CD4-positive, alpha-beta T cell treated with Interleukin-21 for 1 hour (primary cell): Measurements from ENCODE around the gene NTHL1.

Source experiments
- DNase-seq: peaks from one replicate; pipeline ENCODE4 v3.0.0-alpha.2; 2020

NTHL1 gene

DNA sequence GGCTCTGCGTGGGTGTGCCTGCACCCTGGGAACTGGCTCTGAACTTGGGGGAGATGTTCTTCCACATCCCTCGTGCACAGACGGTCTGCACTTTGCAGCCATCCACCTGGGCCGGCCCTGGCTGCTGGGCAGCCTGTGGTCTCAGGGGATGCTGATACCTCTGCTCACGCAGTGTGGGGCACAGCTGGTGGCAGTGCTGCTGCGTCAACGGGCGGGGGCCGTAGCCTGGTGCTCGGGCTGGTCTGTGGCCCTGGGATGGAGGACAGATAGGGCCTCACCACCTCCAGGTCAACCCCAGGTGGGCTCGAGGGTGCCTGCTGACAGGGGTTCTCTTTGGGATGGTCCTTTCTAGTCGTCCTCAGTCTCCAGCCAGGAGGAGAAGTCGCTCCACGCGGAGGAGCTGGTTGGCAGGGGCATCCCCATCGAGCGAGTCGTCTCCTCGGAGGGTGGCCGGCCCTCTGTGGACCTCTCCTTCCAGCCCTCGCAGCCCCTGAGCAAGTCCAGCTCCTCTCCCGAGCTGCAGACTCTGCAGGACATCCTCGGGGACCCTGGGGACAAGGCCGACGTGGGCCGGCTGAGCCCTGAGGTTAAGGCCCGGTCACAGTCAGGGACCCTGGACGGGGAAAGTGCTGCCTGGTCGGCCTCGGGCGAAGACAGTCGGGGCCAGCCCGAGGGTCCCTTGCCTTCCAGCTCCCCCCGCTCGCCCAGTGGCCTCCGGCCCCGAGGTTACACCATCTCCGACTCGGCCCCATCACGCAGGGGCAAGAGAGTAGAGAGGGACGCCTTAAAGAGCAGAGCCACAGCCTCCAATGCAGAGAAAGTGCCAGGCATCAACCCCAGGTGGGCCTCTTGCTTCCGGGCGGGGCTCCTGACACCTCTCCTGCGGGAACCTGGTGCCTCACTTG is 36.5 kb upstream of the NTHL1 start:
- DNase-seq = no peak

DNA sequence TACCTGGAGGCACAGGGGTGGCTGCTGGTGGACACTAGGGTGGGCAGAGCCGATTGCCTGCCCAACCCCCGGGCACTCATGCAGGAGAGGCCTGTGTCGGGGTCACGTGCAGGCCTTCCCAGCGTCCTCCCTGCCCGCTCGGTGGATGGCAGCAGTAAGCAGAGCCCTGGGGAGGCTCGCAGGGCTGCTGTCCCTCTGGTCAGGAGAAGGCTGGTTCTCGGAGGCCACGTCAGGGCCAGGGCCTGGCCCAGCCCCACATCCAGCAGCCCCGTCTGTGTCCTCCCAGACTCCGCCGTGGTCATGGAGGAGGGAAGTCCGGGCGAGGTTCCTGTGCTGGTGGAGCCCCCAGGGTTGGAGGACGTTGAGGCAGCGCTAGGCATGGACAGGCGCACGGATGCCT is 35.8 kb upstream of the NTHL1 start:
- DNase-seq = no peak

DNA sequence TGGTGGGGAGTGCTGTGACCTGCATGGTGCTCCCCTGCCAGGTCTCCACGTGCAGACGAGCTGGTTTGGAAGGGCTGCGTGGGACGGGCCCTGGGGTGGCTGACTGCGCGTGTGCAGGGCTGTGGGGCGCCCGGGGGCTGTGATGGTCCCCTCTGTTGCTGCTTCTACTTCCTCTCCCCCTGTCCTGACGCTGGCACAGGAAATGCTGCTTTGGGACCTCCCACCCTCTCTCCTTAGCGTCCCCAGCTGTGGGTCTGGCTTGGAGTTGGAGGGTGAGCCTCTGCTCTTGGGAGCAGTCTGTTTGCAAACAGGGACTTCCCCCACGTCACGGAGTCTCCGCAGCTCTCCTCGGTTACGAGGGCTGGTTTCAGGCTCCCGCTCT is 35.3 kb upstream of the NTHL1 start:
- no peak for DNase-seq

DNA sequence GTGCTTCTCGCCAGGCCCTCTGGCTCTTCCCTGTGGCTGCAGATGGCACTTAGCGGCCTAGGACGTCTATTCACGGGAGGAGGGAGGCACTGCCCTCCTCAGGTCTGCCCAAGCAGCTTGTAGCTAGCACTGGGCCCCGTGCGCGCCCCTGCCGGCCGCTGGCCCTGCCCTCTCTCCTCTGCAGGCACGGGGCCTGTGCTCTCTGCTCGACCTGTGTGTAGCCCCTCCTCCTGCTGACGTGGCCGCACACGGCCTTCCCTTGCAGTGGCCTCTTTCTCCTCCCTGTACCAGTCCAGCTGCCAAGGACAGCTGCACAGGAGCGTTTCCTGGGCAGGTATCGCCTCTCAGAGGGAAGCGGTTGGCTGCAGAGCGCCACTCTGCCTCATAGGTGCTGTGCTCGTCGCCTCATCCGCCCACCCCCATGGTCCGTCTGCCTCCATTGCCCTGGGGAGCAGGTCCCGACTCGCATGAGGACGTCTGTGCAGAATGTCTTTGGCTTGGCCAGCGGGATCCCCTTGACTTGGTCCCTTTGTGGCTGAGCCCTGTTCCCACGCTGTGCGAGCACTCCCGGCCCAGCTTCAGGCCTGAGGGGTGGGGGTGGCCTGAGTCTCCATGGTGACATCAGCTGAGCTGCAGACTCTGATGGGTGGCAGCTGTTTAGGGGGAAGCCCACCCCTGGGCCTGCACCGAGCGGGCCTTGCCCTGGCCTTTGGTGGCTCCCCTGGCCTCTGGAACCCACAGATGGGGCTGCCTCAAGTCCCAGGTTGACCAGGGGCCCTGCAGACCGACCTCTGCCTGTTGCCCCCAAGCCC is 34.7 kb upstream of the NTHL1 start:
- no peak for DNase-seq

DNA sequence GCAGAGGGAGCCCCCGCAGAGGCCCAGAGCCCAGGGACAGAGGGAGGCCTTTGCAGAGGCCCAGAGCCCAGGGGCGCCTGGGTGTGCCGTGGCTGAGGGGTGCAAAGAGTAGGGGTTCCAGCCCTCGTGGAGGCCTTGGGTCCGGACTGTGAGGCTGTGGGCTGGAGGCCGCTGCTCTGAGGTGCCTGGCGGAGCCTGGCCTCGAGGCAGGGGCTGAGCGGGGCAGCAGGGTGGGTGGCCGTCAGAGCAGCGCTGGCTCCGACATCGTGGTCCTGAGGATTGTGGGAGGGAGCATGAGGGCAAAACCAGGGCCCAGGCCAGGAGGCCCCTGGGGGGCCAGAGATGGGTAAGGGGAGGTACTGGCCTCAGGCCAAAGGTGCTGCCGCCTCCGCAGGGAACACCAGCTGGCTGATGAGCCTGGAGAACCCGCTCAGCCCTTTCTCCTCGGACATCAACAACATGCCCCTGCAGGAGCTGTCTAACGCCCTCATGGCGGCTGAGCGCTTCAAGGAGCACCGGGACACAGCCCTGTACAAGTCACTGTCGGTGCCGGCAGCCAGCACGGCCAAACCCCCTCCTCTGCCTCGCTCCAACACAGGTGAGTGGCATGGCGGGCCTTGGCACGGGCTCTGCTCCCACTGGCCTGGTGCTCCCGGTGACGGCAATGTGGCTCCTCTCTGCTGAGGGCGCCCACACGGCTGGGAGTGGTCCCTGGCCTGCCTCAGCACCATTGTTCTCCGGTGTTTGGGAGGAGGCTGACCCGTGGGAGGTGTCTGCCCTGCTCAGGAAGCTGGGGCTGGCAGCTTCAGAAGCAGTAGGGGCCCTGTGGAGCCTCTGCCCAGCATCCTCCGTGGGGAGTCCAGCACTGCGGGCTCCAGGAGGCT is 33.8 kb upstream of the NTHL1 start:
- no peak for DNase-seq

DNA sequence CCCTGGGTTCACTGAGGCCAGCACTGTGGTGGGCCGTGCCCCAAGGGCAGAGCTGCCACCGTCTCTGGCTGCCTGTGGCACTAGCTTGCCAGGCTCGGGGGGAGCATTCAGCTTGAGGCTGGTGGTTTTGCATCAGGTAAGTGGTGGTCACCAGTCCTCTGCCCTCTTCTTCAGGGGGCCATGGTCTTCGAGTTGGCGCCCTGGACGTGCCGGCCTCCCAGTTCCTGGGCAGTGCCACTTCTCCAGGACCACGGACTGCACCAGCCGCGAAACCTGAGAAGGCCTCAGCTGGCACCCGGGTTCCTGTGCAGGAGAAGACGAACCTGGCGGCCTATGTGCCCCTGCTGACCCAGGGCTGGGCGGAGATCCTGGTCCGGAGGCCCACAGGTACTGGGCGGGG is 32.4 kb upstream of the NTHL1 start:
- DNase-seq = no peak

DNA sequence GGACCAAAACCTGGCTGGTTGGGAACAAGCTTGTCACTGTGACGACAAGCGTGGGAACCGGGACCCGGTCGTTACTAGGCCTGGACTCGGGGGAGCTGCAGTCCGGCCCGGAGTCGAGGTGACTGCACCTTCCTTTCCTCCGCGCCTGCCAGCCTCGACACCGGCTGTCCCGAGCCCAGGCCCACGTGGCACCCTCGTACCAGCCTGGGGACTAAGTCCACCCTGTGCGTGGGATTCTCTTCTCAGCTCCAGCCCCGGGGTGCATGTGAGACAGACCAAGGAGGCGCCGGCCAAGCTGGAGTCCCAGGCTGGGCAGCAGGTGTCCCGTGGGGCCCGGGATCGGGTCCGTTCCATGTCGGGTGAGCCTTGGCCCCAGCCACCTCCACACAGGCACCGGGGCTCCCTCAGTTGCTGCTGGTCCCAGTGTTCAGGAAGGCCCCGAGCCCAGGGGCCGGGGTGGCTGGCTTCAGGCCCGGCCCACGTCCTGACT is 31.7 kb upstream of the NTHL1 start:
- DNase-seq = no peak

DNA sequence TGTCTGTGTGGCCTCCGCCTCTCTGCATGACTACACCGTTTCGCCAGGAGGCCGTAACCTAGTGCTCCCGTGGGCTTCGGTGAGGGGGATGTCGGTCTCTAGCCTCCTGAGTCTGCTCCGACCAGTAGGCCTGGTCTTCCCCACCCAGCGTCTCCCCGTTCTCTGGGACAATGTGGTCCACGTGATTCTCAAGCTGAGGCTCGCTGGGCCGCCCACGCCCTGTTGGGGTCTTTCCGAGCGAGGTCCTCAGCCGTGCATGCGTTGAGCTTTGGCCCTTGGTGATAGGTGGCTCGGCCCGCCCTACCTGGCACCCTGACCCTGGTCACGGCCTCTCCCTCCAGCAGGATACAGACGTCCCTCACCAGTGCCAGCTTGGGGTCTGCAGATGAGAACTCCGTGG is 31.1 kb upstream of the NTHL1 start:
- no peak for DNase-seq

DNA sequence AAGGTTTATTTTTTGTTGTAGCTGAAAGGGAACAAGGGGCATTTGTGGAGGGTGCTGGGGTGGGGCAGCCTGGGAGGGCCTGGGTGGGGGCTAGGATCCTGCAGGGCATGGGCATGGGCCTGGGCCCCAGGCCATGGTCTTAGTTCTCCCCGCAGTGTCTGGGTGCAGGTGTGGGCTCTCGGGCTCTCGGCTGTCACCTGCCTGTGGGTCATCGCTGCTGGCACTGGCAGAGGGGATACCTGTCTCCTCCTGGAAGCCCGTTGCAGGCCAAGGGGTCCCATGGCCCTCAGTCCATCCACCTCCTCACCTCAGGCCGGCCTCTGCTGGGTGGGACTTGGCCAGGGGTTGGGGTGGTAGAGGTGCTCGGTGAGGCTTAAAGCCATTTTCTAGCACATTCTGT is 30.5 kb upstream of the NTHL1 start:
- DNase-seq = no peak

DNA sequence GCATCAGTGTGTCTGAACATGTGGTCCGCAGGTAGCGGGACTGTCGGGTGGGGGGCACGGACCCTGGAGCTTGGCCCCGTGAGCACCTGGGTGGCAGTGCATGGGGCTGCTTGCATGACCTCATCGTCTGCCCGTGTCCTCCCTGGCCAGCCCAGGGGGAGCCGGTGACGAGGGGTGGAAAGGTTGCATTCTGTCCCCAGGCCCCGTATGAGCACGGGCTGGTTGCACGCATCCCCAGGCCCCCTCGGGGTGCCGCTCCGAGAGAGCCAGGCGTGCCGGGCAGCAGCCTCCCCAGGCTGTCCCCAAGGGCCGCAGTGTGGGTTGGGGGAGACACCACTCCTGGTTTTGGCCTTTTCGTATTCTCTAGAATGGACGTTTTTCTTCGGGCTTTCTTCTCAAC is 30.1 kb upstream of the NTHL1 start:
- DNase-seq = no peak

DNA sequence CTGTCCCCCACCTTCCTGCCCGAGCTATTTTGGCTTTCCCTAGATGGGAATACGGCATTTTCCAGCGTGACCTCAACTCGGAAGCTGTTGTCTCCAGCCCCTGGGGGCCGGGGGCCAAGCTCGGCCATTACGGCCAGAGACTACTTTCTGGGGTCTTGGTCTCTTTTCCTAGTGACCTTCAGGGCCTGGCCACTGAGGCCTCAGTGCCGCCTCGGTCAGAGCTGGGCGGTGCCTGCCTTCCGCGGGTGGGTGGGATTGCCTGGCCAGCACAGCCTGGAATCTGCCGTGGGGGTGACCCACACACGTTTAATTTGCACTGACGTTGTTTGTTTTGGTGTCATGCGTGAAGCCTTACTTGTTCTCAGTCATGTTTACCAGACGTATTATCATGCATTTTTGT is 29.4 kb upstream of the NTHL1 start:
- DNase-seq = no peak

DNA sequence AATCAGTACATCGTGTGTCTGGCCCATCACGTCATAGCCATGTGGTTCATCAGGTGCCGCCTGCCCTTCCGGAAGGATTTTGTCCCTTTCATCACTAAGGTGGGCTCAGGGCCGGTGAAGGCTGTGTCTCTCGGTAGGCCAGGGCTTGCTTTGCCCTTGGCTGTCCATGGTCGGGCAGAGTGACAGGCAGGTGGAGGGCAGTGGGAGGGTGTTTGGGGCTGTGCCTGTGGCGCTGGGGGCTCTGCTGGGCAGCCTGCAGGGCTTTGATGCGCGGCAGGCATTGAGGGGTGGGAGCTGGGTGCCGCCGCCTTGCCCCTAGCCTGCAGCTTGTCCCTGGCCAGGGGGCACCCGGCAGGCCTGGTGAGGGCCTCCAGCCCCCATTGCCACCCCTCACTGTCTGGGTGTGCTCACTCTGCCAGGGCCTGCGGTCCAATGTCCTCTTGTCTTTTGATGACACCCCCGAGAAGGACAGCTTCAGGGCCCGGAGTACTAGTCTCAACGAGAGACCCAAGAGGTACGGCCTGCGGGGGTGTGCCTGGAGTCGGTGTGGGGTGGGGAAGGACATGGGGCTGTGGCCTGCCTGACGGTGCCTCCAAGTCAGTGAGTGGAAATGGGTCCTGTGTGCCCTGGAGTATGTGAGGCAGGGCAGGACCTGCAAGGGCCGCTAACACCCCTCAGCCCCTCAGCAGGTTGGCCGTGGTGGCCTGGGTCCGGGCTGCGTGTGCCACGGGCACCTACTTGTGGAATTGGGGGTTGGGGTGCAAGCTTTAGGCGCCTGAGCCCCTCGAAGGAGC is 28.6 kb upstream of the NTHL1 start:
- no peak for DNase-seq

DNA sequence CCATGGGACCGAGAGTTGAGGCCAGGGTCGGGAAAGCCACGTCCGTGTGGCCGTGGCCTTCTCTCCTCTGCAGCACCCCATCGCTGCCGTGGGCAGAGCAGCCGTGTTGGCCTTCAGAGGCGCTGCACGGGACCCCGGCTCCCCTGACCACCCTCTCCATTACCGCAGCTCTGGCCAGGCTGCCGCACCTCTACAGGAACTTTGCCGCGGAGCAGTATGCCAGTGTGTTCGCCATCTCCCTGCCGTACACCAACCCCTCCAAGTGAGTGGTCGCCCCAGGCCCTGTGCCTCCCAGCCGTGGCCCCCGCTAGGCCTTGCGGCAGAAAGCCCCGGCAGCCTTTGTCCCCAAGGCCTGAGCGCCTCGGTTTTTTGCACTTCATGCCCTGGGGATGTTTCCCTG is 28.0 kb upstream of the NTHL1 start:
- no peak for DNase-seq

DNA sequence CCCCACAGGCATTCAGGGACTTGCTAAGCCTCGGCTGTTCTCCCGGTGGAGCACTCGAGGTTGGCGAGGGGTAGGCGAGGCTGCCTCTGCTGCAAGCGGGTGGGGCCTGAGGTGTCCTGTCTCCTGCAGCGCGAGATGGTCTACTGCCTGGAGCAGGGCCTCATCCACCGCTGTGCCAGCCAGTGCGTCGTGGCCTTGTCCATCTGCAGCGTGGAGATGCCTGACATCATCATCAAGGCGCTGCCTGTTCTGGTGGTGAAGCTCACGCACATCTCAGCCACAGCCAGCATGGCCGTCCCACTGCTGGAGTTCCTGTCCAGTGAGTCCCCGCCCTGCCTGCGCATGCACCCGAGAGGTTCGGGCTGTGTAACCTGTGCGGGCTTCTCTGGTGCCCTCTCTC is 26.4 kb upstream of the NTHL1 start:
- no peak for DNase-seq

DNA sequence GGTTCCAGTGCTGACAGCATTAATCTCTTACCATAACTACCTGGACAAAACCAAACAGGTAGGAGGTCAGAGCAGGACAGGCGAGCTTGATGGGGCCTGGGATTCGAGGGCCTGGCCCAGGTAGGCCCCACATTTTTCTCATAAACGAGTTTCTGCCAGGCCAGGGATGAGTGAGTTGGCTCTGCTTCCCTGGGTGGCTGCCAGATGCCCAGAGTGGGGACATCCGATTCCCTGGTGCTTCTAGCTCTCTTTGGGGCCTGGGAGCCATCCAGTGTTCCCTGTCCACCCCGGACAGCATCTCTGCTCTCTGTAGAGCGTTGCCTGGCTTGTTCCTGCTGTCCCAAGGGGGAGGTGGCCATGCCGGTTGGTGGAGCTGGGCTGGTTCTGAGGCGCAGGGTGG is 25.3 kb upstream of the NTHL1 start:
- DNase-seq = no peak

DNA sequence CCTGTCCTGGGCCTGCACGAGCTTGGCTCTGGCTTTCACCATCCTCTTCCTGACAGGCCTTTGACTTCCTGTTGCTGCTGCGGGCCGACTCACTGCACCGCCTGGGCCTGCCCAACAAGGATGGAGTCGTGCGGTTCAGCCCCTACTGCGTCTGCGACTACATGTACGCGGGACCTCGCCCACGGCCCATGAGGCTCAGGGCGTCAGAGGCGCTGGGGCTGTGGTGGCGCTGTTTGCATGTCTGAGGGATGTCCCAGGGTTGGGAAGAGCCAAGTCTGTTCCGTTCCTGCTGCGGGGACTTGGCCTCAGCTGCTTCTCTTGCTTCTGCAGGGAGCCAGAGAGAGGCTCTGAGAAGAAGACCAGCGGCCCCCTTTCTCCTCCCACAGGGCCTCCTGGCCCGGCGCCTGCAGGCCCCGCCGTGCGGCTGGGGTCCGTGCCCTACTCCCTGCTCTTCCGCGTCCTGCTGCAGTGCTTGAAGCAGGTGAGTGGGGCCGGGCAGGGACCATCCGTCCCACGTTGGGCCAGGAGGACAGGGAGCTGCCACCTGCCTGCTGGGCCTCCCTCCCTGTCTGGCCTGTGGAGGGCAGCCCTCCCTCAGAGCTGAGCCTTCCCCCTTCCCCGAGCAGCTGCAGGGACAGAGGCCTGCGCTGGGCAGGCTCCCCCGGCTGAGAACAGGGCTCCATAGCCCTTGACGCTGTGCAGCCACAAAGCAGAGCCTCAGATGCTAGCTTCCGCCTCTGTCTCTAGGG is 24.0 kb upstream of the NTHL1 start:
- no peak for DNase-seq

DNA sequence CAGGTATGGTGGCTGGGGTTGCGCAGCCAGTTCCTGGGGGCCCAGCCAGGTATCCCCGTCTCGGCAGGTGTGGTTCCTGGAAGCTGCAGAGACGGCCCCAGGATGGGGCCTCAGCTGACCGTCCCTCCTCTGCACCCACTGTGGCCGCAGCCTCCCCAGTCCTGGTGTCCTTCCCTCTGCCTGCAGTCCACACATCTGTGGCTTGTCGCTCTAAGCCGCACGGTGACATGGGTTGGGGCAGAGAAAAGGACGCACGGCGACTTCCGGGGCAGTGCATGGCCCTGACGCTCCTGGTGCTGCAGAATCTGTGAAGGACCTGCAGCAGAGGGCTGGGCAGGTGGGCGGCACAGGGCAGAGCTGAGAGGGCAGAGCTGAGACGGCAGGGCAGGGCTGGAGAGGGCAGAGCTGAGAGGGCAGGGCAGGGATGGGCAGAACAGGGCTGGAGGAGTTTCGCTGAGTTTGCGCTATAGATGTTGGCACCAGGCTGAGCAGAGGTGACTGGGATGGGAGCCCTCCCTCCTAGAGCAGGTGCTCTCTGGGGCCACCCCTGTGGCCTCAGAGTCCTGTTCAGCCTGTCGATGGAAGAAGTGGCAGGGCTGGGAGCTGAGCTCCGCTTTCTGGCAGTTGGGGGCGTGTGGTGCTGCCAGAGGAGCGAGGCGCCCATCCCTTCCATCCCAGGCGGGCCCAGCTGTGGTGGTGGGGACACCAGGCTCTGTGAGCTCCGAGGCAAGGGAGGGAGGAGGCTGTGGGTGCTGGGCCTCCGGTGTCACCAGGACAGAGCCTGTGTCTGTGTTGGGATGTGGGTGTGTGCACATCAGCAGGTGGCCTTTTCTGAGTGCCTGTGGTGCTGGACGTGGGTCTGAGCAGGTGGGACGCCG is 23.2 kb upstream of the NTHL1 start:
- no peak for DNase-seq

DNA sequence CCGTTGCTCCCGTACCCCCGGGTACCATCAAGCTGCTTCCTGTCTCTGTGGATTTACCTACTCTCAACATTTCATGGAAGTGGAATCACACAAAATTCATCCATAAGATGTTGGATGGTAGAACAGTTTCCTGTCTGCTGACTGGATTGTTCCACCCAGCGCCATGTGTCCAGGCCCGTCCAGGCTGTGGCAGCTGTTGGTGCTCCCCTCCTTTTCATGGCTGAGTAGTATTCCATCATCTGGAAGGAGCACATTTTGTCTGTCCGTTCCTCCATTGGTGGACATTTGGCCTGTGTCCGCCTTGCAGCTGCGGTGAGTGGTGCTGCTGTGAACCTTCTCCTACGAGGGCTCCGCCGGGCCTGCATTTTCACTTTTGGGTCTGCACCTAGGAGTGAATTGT is 18.5 kb upstream of the NTHL1 start:
- DNase-seq = no peak

DNA sequence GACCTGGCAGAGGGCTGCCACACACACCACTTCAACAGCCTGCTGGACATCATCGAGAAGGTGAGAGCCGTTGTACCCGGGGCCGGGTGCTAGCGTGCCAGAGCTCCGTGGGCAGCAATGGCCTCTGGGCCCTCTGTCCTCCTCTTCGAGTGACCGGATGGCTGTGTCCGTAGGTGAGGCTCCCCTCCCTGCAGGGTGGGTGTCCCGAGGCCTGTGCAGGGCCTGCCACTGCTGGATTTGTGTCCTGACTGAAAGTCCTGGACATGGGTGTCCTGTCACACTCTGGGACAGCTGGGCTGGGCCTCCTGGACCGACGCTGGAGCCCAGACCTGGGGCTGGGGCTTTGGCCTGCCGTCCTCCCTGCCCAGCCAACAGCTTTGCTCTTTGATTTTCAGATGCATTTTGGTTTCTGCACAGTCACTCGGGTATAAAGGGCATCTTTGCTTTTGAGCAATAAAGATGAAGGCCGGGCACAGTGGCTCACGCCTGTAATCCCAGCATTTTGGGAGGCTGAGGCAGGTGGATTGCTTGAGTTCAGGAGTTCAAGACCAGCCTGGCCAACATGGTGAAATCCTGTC is 16.8 kb upstream of the NTHL1 start:
- DNase-seq = no peak

DNA sequence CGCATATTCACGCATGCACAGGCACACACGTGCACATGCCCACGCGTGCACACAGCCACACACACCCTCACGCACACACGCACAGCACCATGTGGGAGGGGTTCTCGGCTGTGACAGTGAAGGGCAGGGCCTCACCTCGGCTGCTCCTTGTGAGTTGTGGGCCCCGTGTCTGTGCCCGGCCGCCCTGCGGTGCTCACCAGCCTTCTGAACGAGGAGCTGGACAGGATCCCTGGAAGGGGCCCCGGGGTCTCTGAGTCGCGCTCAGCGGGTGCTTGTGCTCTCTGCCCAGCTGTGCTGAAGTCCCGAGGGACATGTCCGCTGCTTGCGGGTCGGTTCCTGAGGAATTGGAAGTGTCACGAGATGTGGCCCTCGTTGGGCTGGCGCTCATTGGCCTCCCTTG is 16.2 kb upstream of the NTHL1 start:
- DNase-seq = no peak
